Ovary (tissue), 3 donors: ENCODE measurements around the gene PLCB1.

Experiments used
- EP300 ChIP-seq: sonication (generic); formaldehyde crosslinking; IDR thresholded peaks from one replicate; pipeline ENCODE4 v1.6.1; 2017; ENCODE audit warnings: antibody characterized with exemption
- POLR2A ChIP-seq: fragments of 450-650 bp; IDR thresholded peaks from one replicate; pipeline ENCODE4 v1.6.1; 2017; ENCODE audit warnings: antibody characterized with exemption, mild to moderate bottlenecking, moderate library complexity
- TF ChIP-seq, protein P1 (sequence below), 3 donors: fragments of 450-650 bp in 2 of 3; fragments of 200-600 bp in 1 of 3; IDR thresholded peaks; one replicate each; pipeline versions ENCODE4 v1.5.1 to v1.8.0; 2016 to 2022; ENCODE audit warnings: antibody characterized with exemption in 3 of 3, mild to moderate bottlenecking in 1 of 3
- donor health status: DM: no; HTN: no; CAD: no.

DNA sequence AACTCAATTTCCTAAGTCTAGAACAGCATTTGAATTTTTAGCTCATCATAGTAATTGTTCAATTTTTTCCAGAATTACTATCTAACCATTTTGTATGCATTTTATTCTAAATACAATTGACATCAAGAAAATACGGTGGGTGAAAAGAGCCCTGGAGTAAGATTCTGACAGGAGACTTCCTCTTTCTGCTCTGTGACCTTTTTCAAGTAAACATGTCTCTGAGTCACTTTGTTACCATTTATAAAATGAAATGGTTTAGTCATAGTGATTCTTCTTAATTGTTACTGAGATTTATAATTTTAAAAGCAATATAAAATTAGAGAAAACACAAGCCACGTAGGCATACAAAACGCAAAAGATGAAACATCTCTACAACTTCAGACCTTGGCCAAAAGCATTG lies 80.2 kb downstream of the PLCB1 start:
- TF ChIP-seq, protein P1, sequence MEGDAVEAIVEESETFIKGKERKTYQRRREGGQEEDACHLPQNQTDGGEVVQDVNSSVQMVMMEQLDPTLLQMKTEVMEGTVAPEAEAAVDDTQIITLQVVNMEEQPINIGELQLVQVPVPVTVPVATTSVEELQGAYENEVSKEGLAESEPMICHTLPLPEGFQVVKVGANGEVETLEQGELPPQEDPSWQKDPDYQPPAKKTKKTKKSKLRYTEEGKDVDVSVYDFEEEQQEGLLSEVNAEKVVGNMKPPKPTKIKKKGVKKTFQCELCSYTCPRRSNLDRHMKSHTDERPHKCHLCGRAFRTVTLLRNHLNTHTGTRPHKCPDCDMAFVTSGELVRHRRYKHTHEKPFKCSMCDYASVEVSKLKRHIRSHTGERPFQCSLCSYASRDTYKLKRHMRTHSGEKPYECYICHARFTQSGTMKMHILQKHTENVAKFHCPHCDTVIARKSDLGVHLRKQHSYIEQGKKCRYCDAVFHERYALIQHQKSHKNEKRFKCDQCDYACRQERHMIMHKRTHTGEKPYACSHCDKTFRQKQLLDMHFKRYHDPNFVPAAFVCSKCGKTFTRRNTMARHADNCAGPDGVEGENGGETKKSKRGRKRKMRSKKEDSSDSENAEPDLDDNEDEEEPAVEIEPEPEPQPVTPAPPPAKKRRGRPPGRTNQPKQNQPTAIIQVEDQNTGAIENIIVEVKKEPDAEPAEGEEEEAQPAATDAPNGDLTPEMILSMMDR (IDR thresholded peaks at IDR 0.05) = no peak
- TF ChIP-seq POLR2A (no peak), EP300 (no peak)
